Measurements from ENCODE around the gene ZNF883.
A peak's percentile ranks its signal among the peaks of the same experiment; 100 is the strongest.
"Not testable (repeated sequence)": the region's sequence is repeated elsewhere in the genome, so short reads cannot be mapped to it uniquely, and the experiment has no call there.

Gene ZNF883

GRCh38 chr9:113011911-113012381 is at the start of gene ZNF883:
TSS of gene ZNF883 (minus strand) at chr9:113012192.
- DNase-seq = peak; percentile 65

DNA sequence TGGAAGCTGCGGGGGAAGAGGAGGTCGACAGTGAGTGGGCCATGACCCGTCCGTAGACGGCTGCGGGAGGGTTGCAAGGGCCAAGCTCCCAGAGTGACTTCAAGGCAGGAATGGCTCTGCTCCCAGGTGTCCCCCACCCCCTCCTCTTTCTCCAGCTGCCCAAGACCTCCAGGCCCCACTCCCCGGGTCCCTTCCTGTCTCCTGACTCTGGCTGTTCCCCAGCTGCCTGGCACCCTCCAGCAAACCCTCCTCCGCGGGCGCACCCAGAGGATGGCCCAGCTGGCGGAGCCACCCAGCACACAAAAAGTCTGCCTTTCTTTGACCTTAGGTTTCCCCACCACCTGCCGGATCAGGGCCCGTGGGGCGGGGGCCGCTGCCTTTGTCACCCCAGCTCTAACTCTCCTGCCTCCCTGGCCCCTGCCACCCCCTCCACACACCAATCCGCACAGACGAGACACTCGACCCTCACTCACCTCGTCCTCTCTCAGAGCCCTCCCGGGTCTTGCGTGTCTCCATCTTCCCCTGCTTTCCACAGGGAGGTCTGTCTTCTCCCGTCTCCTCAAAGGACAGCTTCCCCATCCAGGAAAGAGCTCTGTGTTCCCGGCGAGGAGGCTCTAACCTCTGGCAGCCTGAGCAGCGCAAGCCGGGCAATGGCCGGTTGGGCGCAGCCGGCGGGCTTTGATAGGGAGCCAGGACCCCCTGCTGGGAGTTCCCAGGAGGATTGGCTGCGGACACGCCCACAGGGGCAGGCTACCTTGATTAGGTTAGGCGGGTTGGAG is 49.3 kb upstream of the ZNF883 start:
- not testable (repeated sequence) for DNase-seq

GRCh38 chr9:113059581-113060284 is 47.7 kb upstream of the ZNF883 start:
- not testable (repeated sequence) for DNase-seq

DNA sequence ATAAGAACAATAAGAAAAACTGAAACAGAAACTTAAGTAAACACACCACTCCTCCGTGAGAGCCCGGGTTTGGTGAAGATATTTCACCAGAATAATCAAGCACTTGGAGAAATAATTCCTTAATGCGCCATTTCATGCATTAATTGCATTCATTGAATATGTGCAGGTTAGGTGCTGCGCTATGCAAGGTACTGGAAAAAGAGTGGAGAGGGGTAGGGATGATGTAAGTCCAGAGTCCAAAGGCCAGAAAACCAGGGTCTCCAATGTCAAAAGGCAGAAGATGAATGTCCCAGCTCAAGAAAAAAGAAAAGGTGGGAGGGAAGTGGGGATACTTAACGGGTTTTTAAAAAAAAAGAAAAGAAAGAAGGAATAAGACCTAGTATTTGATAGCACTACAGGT is 45.2 kb upstream of the ZNF883 start:
- no peak for DNase-seq

DNA sequence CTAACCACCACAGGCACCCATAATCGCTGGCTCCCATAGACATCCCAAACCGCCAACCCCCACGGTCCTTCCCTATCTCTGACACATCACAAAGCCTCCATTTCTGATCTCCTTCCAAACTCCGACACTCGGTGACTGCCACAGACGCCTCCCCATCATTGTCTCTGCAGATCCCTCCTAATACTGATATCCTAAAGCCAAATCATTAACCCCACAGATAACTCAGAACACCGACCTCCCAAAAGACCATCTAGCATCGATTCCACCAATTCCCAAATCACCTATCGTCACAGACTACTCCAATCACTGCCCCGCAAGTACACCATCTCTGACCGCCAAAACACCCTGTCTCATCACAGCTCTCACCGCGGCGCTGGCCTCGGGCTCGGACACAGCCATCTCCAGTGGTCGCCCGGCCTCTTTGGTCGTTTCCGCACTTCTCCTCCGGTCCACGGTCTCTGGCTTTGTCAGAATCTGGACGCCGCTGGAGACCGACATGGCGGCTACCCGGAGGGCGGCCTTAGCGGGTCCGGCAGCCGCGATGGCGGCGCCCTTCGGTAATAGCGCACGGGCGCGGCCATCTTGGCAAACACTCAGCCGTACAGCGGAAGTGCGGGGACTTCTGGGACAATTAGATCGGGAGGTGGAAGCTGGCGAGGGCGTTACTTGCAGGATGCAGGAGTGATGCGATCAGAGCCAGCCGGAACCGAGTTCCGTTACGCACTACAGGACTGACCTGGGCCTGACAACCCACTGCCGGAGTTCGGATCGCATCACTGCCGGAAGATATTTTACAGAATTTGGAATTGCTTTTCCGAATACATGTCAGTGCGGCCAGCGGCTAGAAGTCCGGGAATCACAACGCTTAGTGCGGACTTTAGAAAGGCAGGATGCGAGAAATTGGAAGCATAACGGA is 44.5 kb upstream of the ZNF883 start, which contains the start of gene ZFP37:
TSS of gene ZFP37 (minus strand) at position 534 of the 916 bp plus-strand sequence. CDS start at position 498, 36 bp downstream.
- DNase-seq = peak; percentile 90

- no peak for DNase-seq
Observed at GRCh38 chr9:113042884-113043657, 31.1 kb upstream of the ZNF883 start.

DNA sequence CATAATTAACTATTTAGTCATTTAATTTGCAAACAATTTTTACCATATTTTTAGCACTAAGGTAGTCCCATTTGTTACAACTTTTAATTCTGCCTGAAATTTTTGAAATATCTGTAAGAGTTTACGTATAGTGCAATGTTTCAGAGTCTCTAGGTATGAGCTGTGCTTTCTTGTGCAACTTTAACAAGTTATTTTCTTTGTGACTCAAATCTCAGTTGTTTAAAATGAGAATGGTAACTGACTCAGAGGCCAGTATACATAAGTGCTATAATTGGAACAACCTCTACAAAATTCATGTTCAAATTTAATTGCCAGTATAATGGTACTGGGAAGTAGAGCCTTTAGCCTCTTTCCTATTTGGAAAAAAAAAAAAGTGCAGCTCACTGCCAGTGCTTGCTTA is 14.2 kb upstream of the ZNF883 start:
- no peak for DNase-seq

DNA sequence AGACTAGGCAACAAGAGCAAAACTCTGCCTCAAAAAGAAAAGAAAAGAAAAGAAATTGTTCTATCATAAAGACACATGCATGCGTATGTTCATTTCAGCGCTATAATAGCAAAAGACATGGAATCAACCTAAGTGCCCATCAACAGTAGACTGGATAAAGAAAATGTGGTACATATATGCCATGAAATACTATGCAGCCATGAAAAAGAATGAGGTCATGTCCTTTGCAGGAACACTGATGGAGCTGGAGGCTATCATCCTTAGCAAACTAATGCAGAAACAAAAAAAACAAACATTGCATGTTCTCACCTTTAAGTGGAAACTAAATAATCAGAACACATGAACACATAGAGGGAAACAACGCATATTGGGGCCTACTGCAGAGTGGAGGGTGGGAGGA is 6.3 kb upstream of the ZNF883 start:
- DNase-seq = no peak

DNA sequence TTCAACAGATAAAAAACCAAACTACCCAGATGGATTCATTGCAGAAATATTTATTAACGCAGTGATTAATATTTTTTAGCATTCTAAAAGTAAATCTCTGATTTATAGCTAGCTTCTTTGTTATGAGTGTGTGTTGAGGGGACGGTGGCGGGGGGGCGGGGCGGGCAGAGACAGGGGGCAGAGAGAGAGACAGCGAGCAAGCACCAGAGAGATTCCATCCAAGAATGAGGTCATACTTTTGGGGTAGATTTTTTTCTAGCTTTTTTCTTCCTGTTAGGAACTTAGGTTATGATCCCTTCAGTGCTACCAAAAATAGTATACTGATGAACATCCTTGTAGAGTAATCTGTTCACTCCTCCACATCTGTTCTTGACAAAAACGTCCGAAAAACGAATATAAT is 500 bp upstream of the ZNF883 start:
- no peak for DNase-seq

GRCh38 chr9:113005777-113006176 is 6.2 kb downstream of the ZNF883 start:
- DNase-seq = no peak

- DNase-seq = no peak
Observed at GRCh38 chr9:112997236-112997941, 14.6 kb downstream of the ZNF883 start.

DNA sequence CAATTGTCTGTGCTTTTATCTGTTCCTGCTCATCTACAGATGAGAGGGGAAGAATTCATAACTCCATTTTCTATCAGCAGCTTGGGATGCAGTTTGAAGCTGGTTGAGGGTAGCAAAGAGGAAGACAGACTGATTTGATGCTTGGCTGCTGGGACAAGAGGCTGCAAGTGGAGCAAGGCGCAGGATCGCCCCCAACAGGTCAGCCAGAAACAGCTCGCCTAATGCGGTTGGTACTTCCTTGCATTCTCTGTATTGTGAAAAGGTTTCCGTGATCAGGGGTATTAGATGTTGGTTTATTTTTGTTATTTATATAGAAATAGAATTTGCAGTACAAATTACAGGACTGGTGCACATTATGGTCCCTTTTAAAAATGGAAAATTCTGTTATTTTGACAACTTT is 40.6 kb downstream of the ZNF883 start:
- no peak for DNase-seq

- DNase-seq = no peak
Observed at GRCh38 chr9:112970939-112971338, 41.1 kb downstream of the ZNF883 start.

- DNase-seq = no peak
Observed at GRCh38 chr9:112969730-112970129, 42.3 kb downstream of the ZNF883 start.

DNA sequence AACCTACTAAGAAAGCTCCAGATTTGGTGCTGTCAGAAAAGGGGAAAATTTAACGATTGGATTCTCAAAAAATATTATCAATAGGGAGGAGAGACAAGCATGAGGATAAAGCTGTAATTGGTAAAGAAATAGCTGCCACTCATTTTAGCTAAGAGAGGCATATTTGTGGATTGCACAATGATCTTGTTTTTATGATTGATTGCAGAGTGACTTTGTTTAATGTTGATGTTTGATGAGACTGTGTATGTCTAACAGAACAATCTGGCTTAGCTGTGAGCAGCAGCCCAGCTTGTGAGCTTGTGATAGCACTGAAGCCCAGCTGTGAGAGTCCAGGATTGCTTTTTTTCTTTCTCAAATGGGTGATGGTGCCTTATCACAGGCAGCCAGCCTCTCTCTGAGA is 56.4 kb downstream of the ZNF883 start:
- DNase-seq = no peak

DNA sequence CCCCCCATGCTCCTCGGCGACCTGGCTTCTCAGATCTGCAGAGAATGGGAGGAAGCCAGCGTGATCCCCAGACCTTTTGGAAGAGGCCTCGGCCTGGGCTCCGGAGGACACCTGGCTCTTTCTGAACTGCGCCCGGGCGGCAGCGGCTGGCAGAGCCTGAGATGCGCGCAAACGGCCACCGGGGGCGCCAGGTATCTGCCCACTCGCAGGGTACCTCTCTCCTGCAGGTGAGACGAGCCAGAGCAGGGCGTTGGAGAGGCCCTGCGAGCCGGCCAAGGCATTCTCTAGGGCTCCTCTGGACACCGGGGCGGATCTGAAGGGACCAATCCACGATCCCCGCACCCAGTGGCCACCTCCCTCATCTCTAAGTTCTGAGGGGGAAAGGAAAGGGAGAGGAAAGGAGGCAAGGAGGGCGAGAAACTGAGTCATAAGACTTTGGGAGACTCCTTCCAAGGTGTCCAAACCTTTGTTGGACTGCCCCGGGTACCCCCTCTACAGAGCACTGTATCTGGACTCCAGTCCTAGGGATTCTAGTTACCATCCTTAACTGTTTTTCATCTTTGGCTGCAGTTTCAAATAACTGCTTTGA is 66.3 kb downstream of the ZNF883 start:
- DNase-seq = no peak

DNA sequence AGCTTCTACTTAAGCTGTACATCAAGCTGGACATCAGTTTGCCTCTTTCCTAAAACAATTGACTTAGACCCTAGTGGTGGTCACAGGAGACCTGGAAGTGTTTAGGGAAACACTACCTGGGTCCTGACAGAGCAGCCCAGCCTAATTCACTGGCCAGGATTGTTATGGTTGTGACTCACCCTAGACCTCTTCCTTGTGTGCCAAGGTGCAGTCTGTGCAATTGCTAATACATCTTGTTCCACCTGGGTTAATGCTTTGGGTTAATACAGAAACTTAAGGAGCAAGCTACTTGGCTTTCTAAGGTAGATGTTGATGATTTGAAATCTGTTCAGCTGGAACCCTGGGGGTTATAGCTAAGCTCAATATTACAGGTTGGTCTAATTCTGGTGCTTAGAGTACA is 72.6 kb downstream of the ZNF883 start:
- no peak for DNase-seq

- DNase-seq = no peak
Observed at GRCh38 chr9:112933696-112934095, 78.3 kb downstream of the ZNF883 start.

- DNase-seq = peak; percentile 3
Observed at GRCh38 chr9:112925058-112925641, 86.8 kb downstream of the ZNF883 start.

DNA sequence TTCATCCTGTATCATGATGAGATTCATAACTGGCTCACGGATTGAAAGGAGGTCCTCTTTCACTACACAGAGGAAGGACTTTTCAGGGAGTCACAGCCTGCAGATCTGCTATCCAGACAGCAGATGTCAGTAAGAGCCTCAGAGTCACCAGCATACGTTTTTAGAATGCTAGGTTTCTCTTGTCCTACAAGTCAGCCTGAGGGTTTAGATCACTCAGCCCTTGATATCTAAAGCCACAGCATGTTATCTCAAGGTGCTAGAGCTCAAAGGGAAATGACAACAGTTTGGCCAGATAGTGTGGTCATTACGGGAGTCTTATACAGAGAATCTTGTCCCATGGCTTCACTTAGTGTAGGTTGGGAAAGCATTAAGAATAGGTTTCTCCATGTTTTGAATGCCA is 90.4 kb downstream of the ZNF883 start:
- peak; percentile 23 for DNase-seq

DNA sequence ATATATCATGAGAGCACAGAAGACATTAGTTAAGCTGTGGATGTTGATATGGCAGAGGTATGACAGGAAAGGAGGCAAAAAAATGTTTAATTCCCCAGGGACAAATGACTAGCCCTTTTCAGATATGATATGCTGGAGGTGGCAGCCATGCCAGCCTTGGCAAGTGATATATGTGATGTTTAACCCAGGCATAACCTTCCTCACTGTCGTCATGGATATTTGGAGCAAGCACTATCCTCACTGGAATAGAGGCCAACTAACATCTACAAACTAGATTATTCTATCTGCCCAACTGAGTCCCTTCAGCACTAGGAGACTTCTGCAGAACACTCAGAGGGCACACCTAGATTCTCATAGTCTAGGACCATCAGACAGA is 94.0 kb downstream of the ZNF883 start:
- DNase-seq = no peak
